ENCODE data around the gene TMEM170B.

- TF ChIP-seq CTCF (IDR thresholded peaks at IDR 0.05 in 4 of 5, conservative IDR thresholded peaks at IDR 0.05 in 1 of 5) (no peak), POLR2A (IDR thresholded peaks at IDR 0.05) (no peak)
Measured at GRCh38 chr6:11625302-11625701, 87.8 kb downstream of the TMEM170B start.

All from gastrocnemius medialis (tissue), 4 donors.